Stomach smooth muscle (tissue), 2 donors: ENCODE measurements around the gene PPP1R12A.
A peak's percentile ranks its signal among the peaks of the same experiment; 100 is the strongest.

Experiments used
- H3K27ac ChIP-seq: one replicate; pipeline ENCODE4 v1.7.0; 2013; ENCODE audit warnings: mild to moderate bottlenecking, low read length, inconsistent platforms
- H3K27me3 ChIP-seq, 2 donors: one replicate each; pipeline ENCODE4 v1.7.0; 2013; ENCODE audit warnings: low read length in 2 of 2; ENCODE audit not compliant: insufficient read depth in 2 of 2, control insufficient read depth in 1 of 2
- H3K36me3 ChIP-seq, 2 donors: one replicate each; pipeline ENCODE4 v1.7.0; 2013; ENCODE audit warnings: low read length in 2 of 2; ENCODE audit not compliant: control insufficient read depth in 2 of 2, insufficient read depth in 2 of 2
- H3K4me1 ChIP-seq: one replicate; pipeline ENCODE4 v1.7.0; 2013; ENCODE audit warnings: low read length; ENCODE audit not compliant: control insufficient read depth, insufficient read depth
- H3K4me3 ChIP-seq, 2 donors: one replicate each; pipeline ENCODE4 v1.7.0; 2013; ENCODE audit warnings: low read length in 2 of 2
- H3K9ac ChIP-seq, 2 donors: one replicate each; pipeline ENCODE4 v1.7.0; 2013; ENCODE audit warnings: low read length in 2 of 2, mild to moderate bottlenecking in 1 of 2
- H3K9me3 ChIP-seq, 2 donors: one replicate each; pipeline ENCODE4 v1.7.0; 2013; ENCODE audit warnings: low read length in 2 of 2; ENCODE audit not compliant: control insufficient read depth in 2 of 2
- donor health status: healthy.
- donor health status: Pancreatic carcinoma.

The PPP1R12A gene

GRCh38 chr12:79935624-79936345 is 888 bp upstream of the PPP1R12A start:
- H3K36me3 ChIP-seq = no peaks in the 10 kb centered on the region
- peak overlapping the region; percentile 96 to 97 for H3K4me3 ChIP-seq
- H3K4me1 ChIP-seq = peaks cover 5% of the 10 kb centered on the region
- no peaks in the 10 kb centered on the region for H3K27me3 ChIP-seq
- peak overlapping the region; percentile 98 to 100 for H3K9ac ChIP-seq
- H3K27ac ChIP-seq = peak overlapping the region; percentile 100
- H3K9me3 ChIP-seq = no peaks in the 10 kb centered on the region

- H3K27ac ChIP-seq = peak overlapping the region; percentile 100
- H3K4me3 ChIP-seq = peak overlapping the region; percentile 96 to 97
- peak overlapping the region; percentile 97 to 98 for H3K9ac ChIP-seq
- no peaks in the 10 kb centered on the region for H3K9me3 ChIP-seq
- peaks cover 0 to 2% of the 10 kb centered on the region in 2 donors for H3K36me3 ChIP-seq
- H3K4me1 ChIP-seq = peaks cover 5% of the 10 kb centered on the region
- no peaks in the 10 kb centered on the region for H3K27me3 ChIP-seq
Measured at GRCh38 chr12:79934281-79935020, 446 bp downstream of the PPP1R12A start.

DNA sequence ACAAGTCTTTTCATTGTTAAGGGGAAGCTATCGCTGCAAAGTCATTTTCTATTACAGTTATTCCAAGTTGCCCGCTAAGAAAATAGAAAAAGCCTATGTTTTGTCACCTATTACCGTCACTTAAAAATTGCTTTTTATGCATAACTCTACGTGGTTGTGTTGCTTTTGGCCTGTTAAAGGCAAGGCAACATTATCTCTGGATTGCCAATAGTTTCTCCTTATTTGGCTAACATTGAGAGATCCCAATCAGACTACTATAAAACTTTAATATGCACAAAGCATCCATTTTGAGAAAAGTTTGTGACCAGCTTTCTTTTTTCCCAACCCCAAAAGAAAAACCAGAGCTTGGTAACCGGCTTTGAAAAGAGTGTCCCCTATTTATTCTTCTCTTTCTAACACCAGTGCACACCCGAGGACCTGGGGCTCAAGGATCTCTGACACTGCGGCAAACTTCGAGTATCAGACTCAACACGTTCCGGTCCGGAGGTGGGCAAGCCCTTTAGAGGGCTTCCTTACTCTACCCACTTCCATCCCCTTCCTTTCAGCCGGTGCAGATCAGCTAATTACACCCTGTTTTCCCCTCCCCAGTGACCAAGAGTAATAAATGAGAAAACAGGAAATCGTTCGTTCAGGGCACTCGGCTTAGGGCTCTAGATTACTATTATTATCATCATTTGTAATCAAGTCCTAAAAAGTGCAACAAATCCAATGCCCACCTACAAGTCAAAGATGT is 1.2 kb downstream of the PPP1R12A start:
- Histone ChIP-seq H3K4me1 (peaks cover 5% of the 10 kb centered on the region), H3K9me3 (no peaks in the 10 kb centered on the region), H3K27ac (peak overlapping the region; percentile 100), H3K27me3 (no peaks in the 10 kb centered on the region), H3K36me3 (peaks cover 0 to 2% of the 10 kb centered on the region in 2 donors), H3K9ac (peak overlapping the region; percentile 97 to 98), H3K4me3 (peak overlapping the region; percentile 96 to 97)

- Histone ChIP-seq H3K9me3 (no peaks in the 10 kb centered on the region), H3K4me1 (peaks cover 5% of the 10 kb centered on the region), H3K9ac (peak overlapping the region; percentile 97 to 98), H3K4me3 (peak overlapping the region; percentile 96 to 97), H3K36me3 (peaks cover 0 to 2% of the 10 kb centered on the region in 2 donors), H3K27me3 (no peaks in the 10 kb centered on the region), H3K27ac (peak overlapping the region; percentile 100)
Measured at GRCh38 chr12:79933043-79933442, 1.9 kb downstream of the PPP1R12A start.

- Histone ChIP-seq H3K9me3 (no peaks in the 10 kb centered on the region), H3K27ac (peak overlapping the region; percentile 46), H3K4me1 (peaks cover 5% of the 10 kb centered on the region), H3K9ac (peak overlapping the region; percentile 97 to 98), H3K36me3 (peaks cover 0 to 2% of the 10 kb centered on the region in 2 donors), H3K4me3 (peak overlapping the region; percentile 96 to 97), H3K27me3 (no peaks in the 10 kb centered on the region)
Measured at GRCh38 chr12:79932357-79932756, 2.5 kb downstream of the PPP1R12A start.

DNA sequence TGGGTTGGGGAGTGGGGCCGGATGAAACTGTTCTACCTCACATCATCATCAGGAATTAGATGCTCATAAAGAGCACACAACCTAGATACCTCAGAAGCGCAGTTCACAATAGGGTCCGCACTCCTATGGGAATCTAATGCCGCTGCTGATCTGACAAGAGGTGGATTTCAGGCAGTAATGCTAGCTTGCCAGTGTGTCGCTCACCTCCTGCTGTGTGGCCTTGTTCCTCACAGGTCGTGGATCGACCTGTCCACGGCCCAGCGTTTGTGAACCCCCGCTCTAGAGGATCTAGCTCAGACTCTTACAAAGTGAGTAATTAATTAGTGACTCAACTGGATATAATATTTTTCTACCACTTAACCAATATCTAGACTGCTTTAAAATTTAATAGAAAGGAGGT is 5.8 kb downstream of the PPP1R12A start:
- Histone ChIP-seq H3K27me3 (no peaks in the 10 kb centered on the region), H3K27ac (no peak overlapping the region), H3K36me3 (peaks cover 0 to 2% of the 10 kb centered on the region in 2 donors), H3K9ac (no peak overlapping the region), H3K9me3 (no peaks in the 10 kb centered on the region), H3K4me3 (no peak overlapping the region), H3K4me1 (no peaks in the 10 kb centered on the region)

DNA sequence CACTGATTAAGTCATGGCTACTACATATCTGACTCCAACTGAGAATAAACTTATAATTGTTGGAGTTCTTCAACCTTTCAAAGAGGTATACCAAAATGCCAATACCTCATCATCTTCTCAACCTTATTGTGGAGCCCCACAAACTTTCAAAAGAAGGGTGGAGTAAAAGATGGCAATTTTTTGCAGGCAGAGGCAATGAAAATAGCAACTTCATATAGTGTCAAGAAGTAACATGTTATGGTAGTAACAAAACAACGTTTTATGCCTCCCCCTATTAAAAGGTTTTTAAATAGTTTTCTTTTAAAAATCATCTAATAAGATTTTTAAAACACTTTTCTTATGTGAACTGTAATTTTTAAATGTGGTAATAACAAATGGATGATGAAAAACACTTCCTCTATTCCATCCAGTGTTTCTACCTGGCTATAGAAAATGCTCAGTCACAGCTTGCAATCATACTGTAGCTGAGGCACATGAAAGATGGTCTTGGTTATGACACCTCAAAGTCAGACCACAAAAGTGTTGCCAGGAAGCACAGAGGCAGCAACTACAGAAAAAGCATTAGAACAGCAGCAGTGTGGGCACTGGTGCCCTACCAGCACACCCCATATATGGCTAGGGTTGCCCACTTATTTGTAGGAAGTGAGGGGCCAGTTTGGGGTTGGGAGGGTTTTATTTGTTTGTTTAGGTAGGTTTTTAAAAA is 7.0 kb downstream of the PPP1R12A start:
- Histone ChIP-seq H3K4me3 (no peak overlapping the region), H3K9ac (no peak overlapping the region), H3K4me1 (no peaks in the 10 kb centered on the region), H3K9me3 (no peaks in the 10 kb centered on the region), H3K27me3 (no peaks in the 10 kb centered on the region), H3K36me3 (peaks cover 0 to 2% of the 10 kb centered on the region in 2 donors), H3K27ac (no peak overlapping the region)

GRCh38 chr12:79926951-79927350 is 7.9 kb downstream of the PPP1R12A start:
- H3K36me3 ChIP-seq = peaks cover 0 to 2% of the 10 kb centered on the region in 2 donors
- H3K4me1 ChIP-seq = peaks cover 2% of the 10 kb centered on the region
- H3K4me3 ChIP-seq = no peak overlapping the region
- H3K9me3 ChIP-seq = no peaks in the 10 kb centered on the region
- no peaks in the 10 kb centered on the region for H3K27me3 ChIP-seq
- H3K9ac ChIP-seq = no peak overlapping the region
- no peak overlapping the region for H3K27ac ChIP-seq

- H3K27ac ChIP-seq = no peak overlapping the region
- no peaks in the 10 kb centered on the region for H3K27me3 ChIP-seq
- no peaks in the 10 kb centered on the region for H3K9me3 ChIP-seq
- peak overlapping the region in 1 of 2 donors; percentile 0 for H3K4me3 ChIP-seq
- peaks cover 5% of the 10 kb centered on the region for H3K4me1 ChIP-seq
- H3K9ac ChIP-seq = no peak overlapping the region
- H3K36me3 ChIP-seq = peaks cover 0 to 2% of the 10 kb centered on the region in 2 donors
Measured at GRCh38 chr12:79925492-79925891, 9.4 kb downstream of the PPP1R12A start.

DNA sequence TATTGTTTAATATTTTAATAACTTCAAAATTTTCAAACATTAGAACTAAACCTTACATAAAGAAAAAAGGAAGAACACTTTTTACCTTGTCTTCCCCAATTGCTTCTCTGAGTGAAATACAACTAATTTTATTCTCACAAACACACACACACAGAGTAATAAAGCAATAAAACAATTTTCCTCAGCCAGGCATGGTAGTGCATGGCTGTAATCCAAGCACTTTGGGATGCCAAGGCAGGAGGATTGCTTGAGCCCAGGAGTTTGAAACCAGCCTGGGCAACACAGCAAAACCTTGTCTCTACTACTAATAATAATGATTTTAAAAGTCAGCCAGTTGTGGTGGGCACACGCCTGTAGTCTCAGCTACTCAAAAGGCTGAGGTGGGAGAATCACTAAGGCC is 13.1 kb downstream of the PPP1R12A start:
- no peaks in the 10 kb centered on the region for H3K9me3 ChIP-seq
- no peak overlapping the region for H3K27ac ChIP-seq
- H3K9ac ChIP-seq = no peak overlapping the region
- peaks cover 5% of the 10 kb centered on the region for H3K4me1 ChIP-seq
- no peaks in the 10 kb centered on the region for H3K36me3 ChIP-seq
- H3K4me3 ChIP-seq = peak overlapping the region in 1 of 2 donors; percentile 17
- H3K27me3 ChIP-seq = no peaks in the 10 kb centered on the region
